ENCODE measurements around the gene NEO1.

Gene NEO1

GRCh38 chr15:73353734-73354133 lies 301.5 kb downstream of the NEO1 start:
- no peak for DNase-seq (ENCODE audit: low read depth, low spot score)

- DNase-seq (ENCODE audit: low read depth, low spot score): no peak
Observed at GRCh38 chr15:73354241-73354640, 302.0 kb downstream of the NEO1 start.
